H9 (cell line): ENCODE data around the gene TNP2. TPM values are rescaled to one million over a fixed set of nuclear protein-coding genes. Genes with fewer than 3 reads are reported as not detected.
A peak's percentile ranks its signal among the peaks of the same experiment; 100 is the strongest.
"Not testable (repeated sequence)": the region's sequence is repeated elsewhere in the genome, so short reads cannot be mapped to it uniquely, and the experiment has no call there.

Source experiments
- DNase-seq: peaks from one replicate; pipeline ENCODE4 v3.0.0-alpha.2; 2017
- H2AFZ ChIP-seq: one replicate; pipeline ENCODE4 v1.6.1; 2013; ENCODE audit warnings: mild to moderate bottlenecking, low read length, control low read depth, moderate library complexity
- H2AK5ac ChIP-seq: 2 replicates; pipeline ENCODE4 v1.6.1; 2013; ENCODE audit warnings: low read length, control low read depth, mixed read lengths; ENCODE audit not compliant: insufficient read length
- H2BK120ac ChIP-seq: one replicate; pipeline ENCODE4 v1.6.1; 2013; ENCODE audit warnings: low read depth, mild to moderate bottlenecking, low read length, control low read depth, inconsistent platforms; ENCODE audit not compliant: poor library complexity, severe bottlenecking
- H2BK12ac ChIP-seq: 2 replicates; pipeline ENCODE4 v1.6.1; 2013; ENCODE audit warnings: low read length, control low read depth, mixed read lengths, low read depth; ENCODE audit not compliant: insufficient read length
- H2BK15ac ChIP-seq: 2 replicates; pipeline ENCODE4 v1.6.1; 2013; ENCODE audit warnings: low read depth, low read length, control low read depth
- H2BK20ac ChIP-seq: one replicate; pipeline ENCODE4 v1.6.1; 2013; ENCODE audit warnings: low read depth, mild to moderate bottlenecking, low read length, control low read depth, inconsistent platforms; ENCODE audit not compliant: poor library complexity, severe bottlenecking
- H2BK5ac ChIP-seq: 2 replicates; pipeline ENCODE4 v1.6.1; 2013; ENCODE audit warnings: low read length, control low read depth, mixed read lengths; ENCODE audit not compliant: insufficient read length
- H3K14ac ChIP-seq: 2 replicates; pipeline ENCODE4 v1.6.1; 2013; ENCODE audit warnings: low read length, control low read depth; ENCODE audit not compliant: insufficient read depth
- H3K18ac ChIP-seq: 2 replicates; pipeline ENCODE4 v1.6.1; 2013; ENCODE audit warnings: low read depth, mild to moderate bottlenecking, mixed read lengths, low read length, control low read depth; ENCODE audit not compliant: insufficient read length
- H3K23ac ChIP-seq: 2 replicates; pipeline ENCODE4 v1.6.1; 2013; ENCODE audit warnings: low read length, control low read depth, mixed read lengths, low read depth; ENCODE audit not compliant: insufficient read length
- H3K23me2 ChIP-seq: 2 replicates; pipeline ENCODE4 v1.6.1; 2013; ENCODE audit warnings: low read depth, mild to moderate bottlenecking, mixed read lengths, low read length, control low read depth; ENCODE audit not compliant: insufficient read length, poor library complexity, severe bottlenecking
- H3K27ac ChIP-seq: 2 replicates; pipeline ENCODE4 v1.5.1; 2013; ENCODE audit warnings: low read length, control low read depth, mixed read lengths, low read depth; ENCODE audit not compliant: insufficient read length
- H3K27me3 ChIP-seq: 2 replicates; pipeline ENCODE4 v1.6.1; 2013; ENCODE audit warnings: low read length, control low read depth, inconsistent platforms; ENCODE audit not compliant: insufficient read depth
- H3K4ac ChIP-seq: 2 replicates; pipeline ENCODE4 v1.6.1; 2013; ENCODE audit warnings: low read depth, mild to moderate bottlenecking, control low read depth, inconsistent platforms, low read length, moderate library complexity
- H3K4me1 ChIP-seq: 2 replicates; pipeline ENCODE4 v1.6.1; 2013; ENCODE audit warnings: low read length, control low read depth, inconsistent platforms; ENCODE audit not compliant: insufficient read depth
- H3K4me2 ChIP-seq: 2 replicates; pipeline ENCODE4 v1.6.1; 2013; ENCODE audit warnings: low read length, control low read depth, mixed read lengths; ENCODE audit not compliant: insufficient read length, insufficient read depth
- H3K56ac ChIP-seq: 2 replicates; pipeline ENCODE4 v1.6.1; 2013; ENCODE audit warnings: low read depth, mild to moderate bottlenecking, mixed read lengths, low read length, control low read depth; ENCODE audit not compliant: insufficient read length
- H3K79me1 ChIP-seq: 2 replicates; pipeline ENCODE4 v1.6.1; 2013; ENCODE audit warnings: low read depth, mild to moderate bottlenecking, moderate library complexity, low read length, control low read depth, inconsistent platforms; ENCODE audit not compliant: insufficient read depth, poor library complexity, severe bottlenecking
- H3K79me2 ChIP-seq: 2 replicates; pipeline ENCODE4 v1.6.1; 2013; ENCODE audit warnings: low read length, control low read depth, inconsistent platforms; ENCODE audit not compliant: insufficient read depth
- H3K9ac ChIP-seq: 2 replicates; pipeline ENCODE4 v1.6.1; 2013; ENCODE audit warnings: low read length, control low read depth, mixed read lengths; ENCODE audit not compliant: insufficient read length; ENCODE audit errors: extremely low read depth
- H3K9me3 ChIP-seq: one replicate; pipeline ENCODE4 v1.6.1; 2013; ENCODE audit warnings: low read depth, low read length, inconsistent platforms; ENCODE audit not compliant: control insufficient read depth
- H3T11ph ChIP-seq: one replicate; pipeline ENCODE4 v1.6.1; 2013; ENCODE audit warnings: mild to moderate bottlenecking, low read length, control low read depth, inconsistent platforms
- H4K20me1 ChIP-seq: one replicate; pipeline ENCODE4 v1.6.1; 2013; ENCODE audit not compliant: control insufficient read depth, insufficient read length, insufficient read depth
- H4K5ac ChIP-seq: 2 replicates; pipeline ENCODE4 v1.6.1; 2013; ENCODE audit warnings: low read depth, mild to moderate bottlenecking, mixed read lengths, low read length, control low read depth; ENCODE audit not compliant: insufficient read length
- H4K8ac ChIP-seq: replicated peaks from 2 replicates; pipeline ENCODE4 v1.6.1; 2013; ENCODE audit warnings: low read length, control low read depth, mixed read lengths, low read depth; ENCODE audit not compliant: insufficient read length
- H4K91ac ChIP-seq: 2 replicates; pipeline ENCODE4 v1.6.1; 2013; ENCODE audit warnings: low read depth, mild to moderate bottlenecking, moderate library complexity, mixed read lengths, low read length, control low read depth; ENCODE audit not compliant: insufficient read length
- H3K27ac Mint-ChIP-seq, 3 experiments: 2 replicates in 2 of 3; 3 replicates in 1 of 3; pipeline ENCODE4 v1.8.0; 2020 to 2021; ENCODE audit warnings: mixed read lengths in 3 of 3, mild to moderate bottlenecking in 1 of 3, moderate library complexity in 1 of 3
- H3K27me3 Mint-ChIP-seq: 2 replicates; pipeline ENCODE4 v1.8.0; 2021; ENCODE audit warnings: low read depth, mild to moderate bottlenecking, moderate library complexity, mixed read lengths
- H3K36me3 Mint-ChIP-seq, 3 experiments: 2 replicates in 2 of 3; 3 replicates in 1 of 3; pipeline ENCODE4 v1.8.0; 2020 to 2021; ENCODE audit warnings: low read depth in 3 of 3, mixed read lengths in 3 of 3; ENCODE audit not compliant: insufficient read depth in 1 of 3
- H3K4me1 Mint-ChIP-seq, 2 experiments: 2 replicates each; pipeline ENCODE4 v1.8.0; 2020; ENCODE audit warnings: mixed read lengths in 2 of 2
- H3K4me3 Mint-ChIP-seq, 2 experiments: 2 replicates in 1 of 2; 3 replicates in 1 of 2; pipeline ENCODE4 v1.8.0; 2020 to 2021; ENCODE audit warnings: mild to moderate bottlenecking in 2 of 2, mixed read lengths in 2 of 2, moderate library complexity in 1 of 2
- H3K9me3 Mint-ChIP-seq, 2 experiments: 2 replicates in 1 of 2; 3 replicates in 1 of 2; pipeline ENCODE4 v1.8.0; 2020; ENCODE audit warnings: mild to moderate bottlenecking in 2 of 2, mixed read lengths in 2 of 2, moderate library complexity in 1 of 2
- WGBS: extraction: QIAGEN DNeasy Blood & Tissue Kit; methylation state at CpG from one replicate; pipeline ENCODE4 v1.1.7; 2013; ENCODE audit warnings: missing lambda C conversion rate, low lambda C conversion rate, mixed read lengths; ENCODE audit not compliant: insufficient read length; ENCODE audit errors: extremely low coverage; 5-methylcytosine and 5-hydroxymethylcytosine counted together
- total RNA-seq: library from RNA; stranded (reverse); gene quantifications from 2 replicates; pipeline ENCODE4 v1.2.1, GENCODE V29; 2021
- TF ChIP-seq, protein P1 (sequence below): fragments of 200-600 bp; sonication (generic); conservative IDR thresholded peaks from 3 replicates; pipeline ENCODE4 v1.8.0; 2021; ENCODE audit warnings: antibody characterized with exemption, mild to moderate bottlenecking

Gene TNP2
- total RNA-seq, 1 experiment from 2014 or later = not detected

DNA sequence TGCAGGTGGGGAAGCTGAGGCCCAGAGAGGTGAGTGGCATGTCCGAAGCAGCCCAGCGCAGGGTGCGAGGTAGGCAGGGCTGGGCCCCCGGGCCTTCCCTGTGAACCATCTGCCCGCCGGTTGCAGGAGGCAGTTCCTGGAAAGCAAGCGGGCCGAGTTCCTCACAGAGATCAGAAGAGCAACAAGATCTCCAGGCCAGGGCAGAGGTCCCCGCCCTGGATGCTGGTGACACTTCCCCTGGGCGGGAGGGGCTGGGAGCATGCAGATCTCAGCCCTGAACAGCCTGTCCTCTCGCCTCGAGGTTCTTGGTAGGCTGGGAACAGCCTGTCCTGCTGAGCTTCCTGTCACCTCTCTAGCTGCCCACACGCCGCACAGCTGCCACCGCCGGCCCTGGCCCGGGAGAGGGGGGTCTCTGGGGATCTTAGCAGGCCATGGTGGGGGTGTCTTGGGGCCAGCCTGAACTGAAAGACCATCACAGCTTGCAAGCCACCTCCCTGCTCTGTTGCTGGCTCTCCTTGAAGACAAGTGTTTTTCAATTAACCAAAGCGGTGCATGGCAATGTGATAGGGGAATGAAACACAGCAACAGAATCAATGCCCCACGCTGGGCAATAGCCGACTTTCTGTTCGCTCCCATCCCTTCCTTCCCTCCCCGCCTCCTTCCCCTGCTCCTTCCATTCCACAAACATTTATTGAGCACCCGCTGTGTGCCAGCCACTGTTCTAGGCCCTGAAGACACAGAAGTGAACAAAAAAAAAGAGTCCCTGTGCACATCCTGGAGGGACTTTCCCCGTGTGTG is 44.8 kb downstream of the TNP2 start:
- H3K23ac ChIP-seq = no peak overlapping the region
- H3K4me3 Mint-ChIP-seq = no peak overlapping the region
- H3K27ac Mint-ChIP-seq = peak overlapping the region in 1 of 3 experiments; percentile 97; a peak in 1 of 7 replicates
- no peaks in the 10 kb centered on the region for H3K79me1 ChIP-seq
- H3K23me2 ChIP-seq = no peaks in the 10 kb centered on the region
- H3K4ac ChIP-seq = no peak overlapping the region
- no peaks in the 10 kb centered on the region for H4K20me1 ChIP-seq
- H4K8ac ChIP-seq = no peak overlapping the region
- no peaks in the 10 kb centered on the region for H3K4me1 ChIP-seq
- H4K91ac ChIP-seq = no peak overlapping the region
- H2AK5ac ChIP-seq = no peak overlapping the region
- H3K27me3 Mint-ChIP-seq = peaks cover 6% of the 10 kb centered on the region; the same call in 1 of the 2 replicates
- WGBS = no CpG with 5 or more reads among the region's 24 CpGs
- DNase-seq = peak; percentile 81
- H3K9ac ChIP-seq = no peak overlapping the region
- no peak overlapping the region for H3K56ac ChIP-seq
- H3K4me1 Mint-ChIP-seq = 0 out of 4 replicates have a peak, but pooled peaks cover 2 to 5% of the 10 kb centered on the region in 2 experiments
- H2AFZ ChIP-seq = no peak overlapping the region
- H3T11ph ChIP-seq = no peak overlapping the region
- H3K9me3 ChIP-seq = peaks cover 2% of the 10 kb centered on the region
- H4K5ac ChIP-seq = no peak overlapping the region
- no peaks in the 10 kb centered on the region for H3K27me3 ChIP-seq
- no peak overlapping the region for H2BK120ac ChIP-seq
- no peak overlapping the region for H3K14ac ChIP-seq
- H2BK12ac ChIP-seq = no peak overlapping the region
- no peak overlapping the region for H3K27ac ChIP-seq
- H3K36me3 Mint-ChIP-seq = peaks cover 0 to under 1% (median under 1%) of the 10 kb centered on the region in 3 experiments; a peak in 2 of 7 replicates
- H3K18ac ChIP-seq = no peak overlapping the region
- H3K79me2 ChIP-seq = no peaks in the 10 kb centered on the region
- no peak overlapping the region for H2BK20ac ChIP-seq
- no peak overlapping the region for H2BK15ac ChIP-seq
- TF ChIP-seq, protein P1, sequence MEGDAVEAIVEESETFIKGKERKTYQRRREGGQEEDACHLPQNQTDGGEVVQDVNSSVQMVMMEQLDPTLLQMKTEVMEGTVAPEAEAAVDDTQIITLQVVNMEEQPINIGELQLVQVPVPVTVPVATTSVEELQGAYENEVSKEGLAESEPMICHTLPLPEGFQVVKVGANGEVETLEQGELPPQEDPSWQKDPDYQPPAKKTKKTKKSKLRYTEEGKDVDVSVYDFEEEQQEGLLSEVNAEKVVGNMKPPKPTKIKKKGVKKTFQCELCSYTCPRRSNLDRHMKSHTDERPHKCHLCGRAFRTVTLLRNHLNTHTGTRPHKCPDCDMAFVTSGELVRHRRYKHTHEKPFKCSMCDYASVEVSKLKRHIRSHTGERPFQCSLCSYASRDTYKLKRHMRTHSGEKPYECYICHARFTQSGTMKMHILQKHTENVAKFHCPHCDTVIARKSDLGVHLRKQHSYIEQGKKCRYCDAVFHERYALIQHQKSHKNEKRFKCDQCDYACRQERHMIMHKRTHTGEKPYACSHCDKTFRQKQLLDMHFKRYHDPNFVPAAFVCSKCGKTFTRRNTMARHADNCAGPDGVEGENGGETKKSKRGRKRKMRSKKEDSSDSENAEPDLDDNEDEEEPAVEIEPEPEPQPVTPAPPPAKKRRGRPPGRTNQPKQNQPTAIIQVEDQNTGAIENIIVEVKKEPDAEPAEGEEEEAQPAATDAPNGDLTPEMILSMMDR = no peak
- H2BK5ac ChIP-seq = no peak overlapping the region
- H3K9me3 Mint-ChIP-seq = peaks cover under 1 to 1% of the 10 kb centered on the region in 2 experiments; a peak in 3 of 5 replicates
- H3K4me2 ChIP-seq = no peak overlapping the region

DNA sequence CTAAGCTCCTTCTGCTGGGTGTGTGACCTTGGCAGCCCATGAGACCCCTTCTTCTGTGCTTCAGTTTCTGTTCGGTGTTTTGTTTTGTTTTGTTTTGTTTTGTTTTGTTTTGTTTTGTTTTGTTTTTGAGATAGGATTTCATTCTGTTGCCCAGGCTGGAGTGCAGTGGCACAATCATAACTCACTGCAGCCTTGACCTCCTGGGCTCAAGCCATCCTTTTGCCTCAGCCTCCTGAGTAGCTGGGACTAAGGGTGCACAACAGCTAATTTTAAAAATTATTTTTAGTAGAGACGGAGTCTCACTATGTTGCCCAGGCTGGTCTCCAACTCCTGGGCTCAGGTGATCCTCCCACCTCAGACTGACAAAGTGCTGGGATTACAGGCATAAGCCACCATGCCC is 48.6 kb downstream of the TNP2 start:
- not testable (repeated sequence) for H3T11ph ChIP-seq, H4K91ac ChIP-seq, H3K79me1 ChIP-seq, H2AK5ac ChIP-seq, H4K20me1 ChIP-seq, H3K4me1 Mint-ChIP-seq, H3K23me2 ChIP-seq, H3K27me3 Mint-ChIP-seq, H4K5ac ChIP-seq, H3K9ac ChIP-seq, H3K4me2 ChIP-seq, H3K27ac ChIP-seq, H3K27me3 ChIP-seq, H3K23ac ChIP-seq, H3K14ac ChIP-seq, H3K4me1 ChIP-seq, H3K4me3 Mint-ChIP-seq, H2BK20ac ChIP-seq, H3K18ac ChIP-seq, H3K4ac ChIP-seq, H3K27ac Mint-ChIP-seq, H3K56ac ChIP-seq, H2BK12ac ChIP-seq, DNase-seq, H2BK120ac ChIP-seq, H2AFZ ChIP-seq, H2BK5ac ChIP-seq, H4K8ac ChIP-seq, H3K79me2 ChIP-seq, H2BK15ac ChIP-seq
- peaks cover 6 to 16% (median 11%) of the 10 kb centered on the region in 3 experiments; a peak in 6 of 7 replicates for H3K36me3 Mint-ChIP-seq
- H3K9me3 Mint-ChIP-seq = peaks cover 26 to 32% of the 10 kb centered on the region in 2 experiments
- no CpG with 5 or more reads among the region's 2 CpGs for WGBS
- H3K9me3 ChIP-seq = peaks cover 15% of the 10 kb centered on the region
